HUDEP-2 (cell line): Measurements from ENCODE around the gene RIMKLB.
"Not testable (repeated sequence)": the region's sequence is repeated elsewhere in the genome, so short reads cannot be mapped to it uniquely, and the experiment has no call there.

Source experiments
- DNase-seq, 76 experiments: peaks; one replicate each; lab custom pipeline; 2025; ENCODE audit not compliant: unreplicated experiment in 76 of 76; lab: John Stamatoyannopoulos, UW

The RIMKLB gene

GRCh38 chr12:8770499-8770898, 72.7 kb downstream of the RIMKLB start:
- DNase-seq: no peak

GRCh38 chr12:8771072-8771471, 73.3 kb downstream of the RIMKLB start:
- DNase-seq: no peak

- DNase-seq: no peak
Measured at GRCh38 chr12:8773461-8773860, 75.7 kb downstream of the RIMKLB start.

GRCh38 chr12:8779281-8779680, 81.5 kb downstream of the RIMKLB start:
- no peak for DNase-seq

- peak in 6 of 76 experiments; percentile 12 to 35 (median 18) for DNase-seq
Measured at GRCh38 chr12:8779862-8780261, 82.1 kb downstream of the RIMKLB start.

GRCh38 chr12:8780389-8780788, 82.6 kb downstream of the RIMKLB start:
- peak in 36 of 76 experiments; percentile 3 to 71 (median 40) for DNase-seq

- DNase-seq: peak in 67 of 76 experiments; percentile 6 to 86 (median 51)
Measured at GRCh38 chr12:8781381-8782127, 83.8 kb downstream of the RIMKLB start.

GRCh38 chr12:8784290-8784888, 86.6 kb downstream of the RIMKLB start:
- DNase-seq: no peak

GRCh38 chr12:8785499-8785898, 87.7 kb downstream of the RIMKLB start:
- DNase-seq: no peak

- DNase-seq: not testable (repeated sequence)
Measured at GRCh38 chr12:8787206-8787605, 89.4 kb downstream of the RIMKLB start.

- peak in 5 of 76 experiments; percentile 10 to 31 (median 17) for DNase-seq
Measured at GRCh38 chr12:8788706-8789105, 90.9 kb downstream of the RIMKLB start.

GRCh38 chr12:8789341-8790013, 91.7 kb downstream of the RIMKLB start:
- DNase-seq: not testable (repeated sequence)

- peak in 8 of 76 experiments; percentile 7 to 39 (median 24) for DNase-seq
Measured at GRCh38 chr12:8793226-8793625, 95.4 kb downstream of the RIMKLB start.

GRCh38 chr12:8794611-8795010, 96.8 kb downstream of the RIMKLB start:
- not testable (repeated sequence) for DNase-seq

- DNase-seq: no peak
Measured at GRCh38 chr12:8796831-8797626, 99.2 kb downstream of the RIMKLB start.

GRCh38 chr12:8801213-8801612, 103.4 kb downstream of the RIMKLB start:
- DNase-seq: not testable (repeated sequence)

GRCh38 chr12:8804833-8805232, 107.0 kb downstream of the RIMKLB start:
- DNase-seq: not testable (repeated sequence)

- DNase-seq: not testable (repeated sequence)
Measured at GRCh38 chr12:8805487-8805886, 107.7 kb downstream of the RIMKLB start.

GRCh38 chr12:8807084-8807483, 109.3 kb downstream of the RIMKLB start:
- DNase-seq: not testable (repeated sequence)

GRCh38 chr12:8810112-8810511, 112.3 kb downstream of the RIMKLB start:
- DNase-seq: not testable (repeated sequence)
